ENCODE measurements around the gene NTM.

DNA sequence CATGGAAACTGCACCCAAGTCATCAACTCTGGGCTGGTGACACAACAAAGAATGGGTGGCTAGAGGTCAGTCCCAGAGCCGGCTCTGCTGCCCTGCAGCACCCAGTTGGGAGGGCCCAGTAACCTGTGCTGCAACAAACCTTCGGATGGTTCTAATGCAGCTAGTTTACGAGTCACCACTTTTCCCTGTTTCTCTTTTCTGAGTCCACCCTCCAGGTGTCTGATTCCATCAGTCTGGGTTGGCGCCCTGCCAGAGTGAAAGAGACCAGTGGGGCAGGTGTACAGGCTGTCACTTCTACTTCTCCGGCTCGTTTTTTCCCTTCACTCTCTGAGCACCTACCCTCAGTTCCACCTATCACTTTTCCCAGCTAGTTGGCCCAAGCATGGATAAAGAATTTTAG, 572.9 kb downstream of the NTM start:
- TF ChIP-seq, protein P1, sequence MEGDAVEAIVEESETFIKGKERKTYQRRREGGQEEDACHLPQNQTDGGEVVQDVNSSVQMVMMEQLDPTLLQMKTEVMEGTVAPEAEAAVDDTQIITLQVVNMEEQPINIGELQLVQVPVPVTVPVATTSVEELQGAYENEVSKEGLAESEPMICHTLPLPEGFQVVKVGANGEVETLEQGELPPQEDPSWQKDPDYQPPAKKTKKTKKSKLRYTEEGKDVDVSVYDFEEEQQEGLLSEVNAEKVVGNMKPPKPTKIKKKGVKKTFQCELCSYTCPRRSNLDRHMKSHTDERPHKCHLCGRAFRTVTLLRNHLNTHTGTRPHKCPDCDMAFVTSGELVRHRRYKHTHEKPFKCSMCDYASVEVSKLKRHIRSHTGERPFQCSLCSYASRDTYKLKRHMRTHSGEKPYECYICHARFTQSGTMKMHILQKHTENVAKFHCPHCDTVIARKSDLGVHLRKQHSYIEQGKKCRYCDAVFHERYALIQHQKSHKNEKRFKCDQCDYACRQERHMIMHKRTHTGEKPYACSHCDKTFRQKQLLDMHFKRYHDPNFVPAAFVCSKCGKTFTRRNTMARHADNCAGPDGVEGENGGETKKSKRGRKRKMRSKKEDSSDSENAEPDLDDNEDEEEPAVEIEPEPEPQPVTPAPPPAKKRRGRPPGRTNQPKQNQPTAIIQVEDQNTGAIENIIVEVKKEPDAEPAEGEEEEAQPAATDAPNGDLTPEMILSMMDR (IDR thresholded peaks at IDR 0.05) = no peak
- TF ChIP-seq KAT7 (CRISPR knock-in tag; IDR thresholded peaks at IDR 0.05; ENCODE audit: borderline replicate concordance) = no peak
- no peak for TF ChIP-seq ZNF232 (CRISPR knock-in tag; IDR thresholded peaks at IDR 0.05)
- TF ChIP-seq ZNF671 (CRISPR knock-in tag; IDR thresholded peaks at IDR 0.05) = no peak
- no peak for TF ChIP-seq MXD4 (CRISPR knock-in tag; IDR thresholded peaks at IDR 0.05; ENCODE audit: borderline replicate concordance)
- TF ChIP-seq CBFB (CRISPR knock-in tag; IDR thresholded peaks at IDR 0.05; ENCODE audit: low read depth) = no peak
- no peak for TF ChIP-seq MAX (CRISPR knock-in tag; IDR thresholded peaks at IDR 0.05)
